T-cell (primary cell): ENCODE data around the gene CDK5RAP2. TPM values are rescaled to one million over a fixed set of nuclear protein-coding genes. Genes with fewer than 3 reads are reported as not detected.
"Not testable (repeated sequence)": the region's sequence is repeated elsewhere in the genome, so short reads cannot be mapped to it uniquely, and the experiment has no call there.

Experiments
- ATAC-seq, 4 experiments: fragments of 200-7000 bp in 3 of 4; fragments of 150-1000 bp in 1 of 4; cut with Tn5 transposase; replicated peaks in 1 of 4; 1 replicate in 3 of 4; 2 replicates in 1 of 4; pipeline ENCODE4 v1.10.0; 2021; ENCODE audit warnings: moderate library complexity in 3 of 4, mild to moderate bottlenecking in 2 of 4, moderate number of reproducible peaks in 1 of 4
- CTCF ChIA-PET, 2 donors: fragments of 300-600 bp; sonication (Branson Sonifier 250); formaldehyde crosslinking; loops; one replicate each; lab custom pipeline; 2022; ENCODE audit warnings: antibody characterized with exemption in 2 of 2; lab: Charles Lee
- POLR2A ChIA-PET, 2 donors: fragments of 300-600 bp; sonication (Branson Sonifier 250); formaldehyde crosslinking; loops; one replicate each; lab custom pipeline; 2022; ENCODE audit warnings: antibody characterized with exemption in 2 of 2; lab: Charles Lee
- DNase-seq, 35 experiments: peaks; one replicate each; pipeline versions ENCODE4 v3.0.0 to v3.0.0-alpha.2; 2013 to 2023
- H3K27ac ChIP-seq: one replicate; pipeline ENCODE4 v1.5.1; 2013; ENCODE audit warnings: low read length
- H3K27me3 ChIP-seq, 2 experiments: replicated peaks in 1 of 2; 1 replicate in 1 of 2; 2 replicates in 1 of 2; pipeline versions ENCODE4 v1.6.1 to v1.7.0; 2013; ENCODE audit warnings: low read length in 1 of 2, mixed read lengths in 1 of 2; ENCODE audit not compliant: control insufficient read depth in 2 of 2, insufficient read depth in 2 of 2; ENCODE audit errors: extremely low read depth in 1 of 2
- H3K36me3 ChIP-seq, 2 donors: 1 replicate in 1 of 2; 2 replicates in 1 of 2; pipeline versions ENCODE4 v1.6.1 to v1.7.0; 2013; ENCODE audit warnings: low read length in 1 of 2; ENCODE audit not compliant: control insufficient read depth in 2 of 2, insufficient read depth in 1 of 2; ENCODE audit errors: extremely low read depth in 1 of 2
- H3K4me1 ChIP-seq, 2 experiments: 1 replicate in 1 of 2; 2 replicates in 1 of 2; pipeline versions ENCODE4 v1.6.1 to v1.7.0; 2013; ENCODE audit warnings: low read length in 2 of 2, mixed read lengths in 1 of 2; ENCODE audit not compliant: insufficient read depth in 2 of 2, control insufficient read depth in 1 of 2; ENCODE audit errors: extremely low read depth in 1 of 2
- H3K4me3 ChIP-seq, 2 donors: 1 replicate in 1 of 2; 2 replicates in 1 of 2; pipeline versions ENCODE4 v1.5.1 to v1.7.0; 2013; ENCODE audit warnings: mild to moderate bottlenecking in 2 of 2, low read length in 1 of 2, moderate library complexity in 1 of 2; ENCODE audit not compliant: control insufficient read depth in 1 of 2; ENCODE audit errors: extremely low read depth in 1 of 2
- H3K9me3 ChIP-seq: 2 replicates; pipeline ENCODE4 v1.7.0; 2013
- H3K27ac Mint-ChIP-seq, 2 donors: one replicate each; pipeline ENCODE4 v1.8.0; 2020 to 2021; ENCODE audit warnings: mild to moderate bottlenecking in 2 of 2, mixed read lengths in 2 of 2
- H3K27me3 Mint-ChIP-seq, 2 donors: one replicate each; pipeline ENCODE4 v1.8.0; 2021 to 2022; ENCODE audit warnings: mixed read lengths in 2 of 2
- H3K36me3 Mint-ChIP-seq: one replicate; pipeline ENCODE4 v1.8.0; 2021; ENCODE audit warnings: mixed read lengths
- H3K4me1 Mint-ChIP-seq, 3 donors: one replicate each; pipeline ENCODE4 v1.8.0; 2020 to 2022; ENCODE audit warnings: mixed read lengths in 3 of 3, mild to moderate bottlenecking in 1 of 3
- H3K4me3 Mint-ChIP-seq, 3 donors: one replicate each; pipeline ENCODE4 v1.8.0; 2020 to 2022; ENCODE audit warnings: mild to moderate bottlenecking in 3 of 3, mixed read lengths in 3 of 3, moderate library complexity in 3 of 3
- H3K9me3 Mint-ChIP-seq, 3 donors: one replicate each; pipeline ENCODE4 v1.8.0; 2020 to 2022; ENCODE audit warnings: mixed read lengths in 3 of 3
- WGBS: methylation state at CpG from one replicate; pipeline ENCODE4 v1.1.5; 2013; ENCODE audit warnings: missing lambda C conversion rate; ENCODE audit not compliant: insufficient coverage; 5-methylcytosine and 5-hydroxymethylcytosine counted together
- total RNA-seq, 35 experiments: library from RNA in 6 of 35; stranded (reverse) in 6 of 35; fragments of 120-200 nt in 1 of 35; gene quantifications; one replicate each; pipeline versions ENCODE4 v1.2.1 to v1.2.4 and lab custom pipeline; 2013 to 2026

The CDK5RAP2 gene
- total RNA-seq, 5 donors from 2014 or later (not counting 1 experiment from before 2014, with no cell fraction given), result 66.3 to 79.8 (median 73.9) TPM

- Histone ChIP-seq H3K4me3 (no peak overlapping the region), H3K36me3 (peaks cover 10 to 50% of the 10 kb centered on the region in 2 donors), H3K27ac (no peak overlapping the region), H3K27me3 (no peaks in the 10 kb centered on the region), H3K9me3 (no peaks in the 10 kb centered on the region), H3K4me1 (no peaks in the 10 kb centered on the region)
- Mint-ChIP-seq H3K4me1 (no peaks in the 10 kb centered on the region), H3K9me3 (no peaks in the 10 kb centered on the region), H3K27ac (no peak overlapping the region), H3K4me3 (no peak overlapping the region), H3K36me3 (peaks cover 77% of the 10 kb centered on the region), H3K27me3 (no peaks in the 10 kb centered on the region)
- DNase-seq (no peak), ATAC-seq (no peak)
- POLR2A ChIA-PET, result no interaction called here
- no CpG with 5 or more reads among the region's 3 CpGs for WGBS
- CTCF ChIA-PET, result interaction anchor here in 1 of 2 donors (0.7 kb wide), 1 partner anchor 118 kb away, joined by 6 read pairs; no protein-coding TSS in a partner anchor
Measured at GRCh38 chr9:120465685-120466407, 114.1 kb downstream of the CDK5RAP2 start.

- ChIA-PET POLR2A (no interaction called here), CTCF (no interaction called here)
- no peaks in the 10 kb centered on the region for H3K4me1 ChIP-seq
- no peaks in the 10 kb centered on the region for H3K9me3 Mint-ChIP-seq
- H3K36me3 ChIP-seq, result peaks cover 14 to 49% of the 10 kb centered on the region in 2 donors
- no peaks in the 10 kb centered on the region for H3K27me3 Mint-ChIP-seq
- H3K4me3 Mint-ChIP-seq, result no peak overlapping the region
- ATAC-seq (no peak), DNase-seq (no peak)
- no peak overlapping the region for H3K27ac ChIP-seq
- no peak overlapping the region for H3K4me3 ChIP-seq
- H3K27me3 ChIP-seq, result no peaks in the 10 kb centered on the region
- H3K36me3 Mint-ChIP-seq, result peaks cover 78% of the 10 kb centered on the region
- H3K9me3 ChIP-seq, result no peaks in the 10 kb centered on the region
- no peak overlapping the region for H3K27ac Mint-ChIP-seq
- WGBS, result no CpG with 5 or more reads among the region's 4 CpGs
- H3K4me1 Mint-ChIP-seq, result no peaks in the 10 kb centered on the region
Measured at GRCh38 chr9:120464887-120465421, 115.0 kb downstream of the CDK5RAP2 start.

- H3K27ac ChIP-seq, result no peak overlapping the region
- H3K4me3 ChIP-seq, result no peak overlapping the region
- H3K4me3 Mint-ChIP-seq, result no peak overlapping the region
- peaks cover 79% of the 10 kb centered on the region for H3K36me3 Mint-ChIP-seq
- H3K4me1 Mint-ChIP-seq, result no peaks in the 10 kb centered on the region
- no peaks in the 10 kb centered on the region for H3K9me3 ChIP-seq
- H3K27ac Mint-ChIP-seq, result no peak overlapping the region
- DNase-seq (no peak), ATAC-seq (no peak)
- no peaks in the 10 kb centered on the region for H3K4me1 ChIP-seq
- ChIA-PET CTCF (no interaction called here), POLR2A (no interaction called here)
- peaks cover 14 to 49% of the 10 kb centered on the region in 2 donors for H3K36me3 ChIP-seq
- H3K27me3 ChIP-seq, result no peaks in the 10 kb centered on the region
- no peaks in the 10 kb centered on the region for H3K9me3 Mint-ChIP-seq
- no peaks in the 10 kb centered on the region for H3K27me3 Mint-ChIP-seq
- WGBS, result 95% methylated on average over 4 of the region's 6 CpGs
Measured at GRCh38 chr9:120464176-120464886, 115.6 kb downstream of the CDK5RAP2 start.

GRCh38 chr9:120463765-120464164, 116.2 kb downstream of the CDK5RAP2 start:
- ChIA-PET CTCF (no interaction called here), POLR2A (no interaction called here)
- no peaks in the 10 kb centered on the region for H3K9me3 Mint-ChIP-seq
- WGBS, result 96% methylated on average over 2 of the region's 4 CpGs
- no peaks in the 10 kb centered on the region for H3K4me1 Mint-ChIP-seq
- no peak for ATAC-seq
- Histone ChIP-seq H3K4me1 (no peaks in the 10 kb centered on the region), H3K4me3 (no peak overlapping the region), H3K36me3 (peaks cover 14 to 53% of the 10 kb centered on the region in 2 donors), H3K27me3 (no peaks in the 10 kb centered on the region), H3K27ac (no peak overlapping the region), H3K9me3 (no peaks in the 10 kb centered on the region)
- H3K27me3 Mint-ChIP-seq, result no peaks in the 10 kb centered on the region
- DNase-seq, result no peak
- H3K4me3 Mint-ChIP-seq, result no peak overlapping the region
- peaks cover 79% of the 10 kb centered on the region for H3K36me3 Mint-ChIP-seq
- no peak overlapping the region for H3K27ac Mint-ChIP-seq

- WGBS, result 96% methylated on average over 5 of the region's 9 CpGs
- H3K36me3 ChIP-seq, result peaks cover 5 to 52% of the 10 kb centered on the region in 2 donors
- H3K9me3 ChIP-seq, H3K4me1 Mint-ChIP-seq, H3K9me3 Mint-ChIP-seq, H3K27ac ChIP-seq, H3K27me3 ChIP-seq, H3K27me3 Mint-ChIP-seq, H3K27ac Mint-ChIP-seq, ATAC-seq, POLR2A ChIA-PET, H3K4me1 ChIP-seq, DNase-seq, H3K4me3 Mint-ChIP-seq, H3K4me3 ChIP-seq, CTCF ChIA-PET: not testable (repeated sequence)
- peaks cover 89% of the 10 kb centered on the region for H3K36me3 Mint-ChIP-seq
Measured at GRCh38 chr9:120461677-120462076, 118.3 kb downstream of the CDK5RAP2 start.

GRCh38 chr9:120456218-120456617, 123.7 kb downstream of the CDK5RAP2 start:
- H3K27me3 ChIP-seq, result no peaks in the 10 kb centered on the region
- CTCF ChIA-PET, result no interaction called here
- H3K9me3 ChIP-seq, result no peaks in the 10 kb centered on the region
- DNase-seq (no peak), ATAC-seq (no peak)
- Mint-ChIP-seq H3K9me3 (no peaks in the 10 kb centered on the region), H3K4me1 (peaks cover 0 to 6% (median 0%) of the 10 kb centered on the region in 3 donors), H3K4me3 (no peak overlapping the region), H3K27ac (no peak overlapping the region), H3K36me3 (peaks cover 89% of the 10 kb centered on the region), H3K27me3 (no peaks in the 10 kb centered on the region)
- no peaks in the 10 kb centered on the region for H3K4me1 ChIP-seq
- H3K4me3 ChIP-seq, result no peak overlapping the region
- WGBS, result no CpG with 5 or more reads among the region's 3 CpGs
- POLR2A ChIA-PET, result no interaction called here
- H3K36me3 ChIP-seq, result peaks cover 7 to 64% of the 10 kb centered on the region in 2 donors
- H3K27ac ChIP-seq, result no peak overlapping the region
